ENCODE results near the gene LYL1. TPM values are rescaled to one million over a fixed set of nuclear protein-coding genes. Genes with fewer than 3 reads are reported as not detected.

The LYL1 gene
- total and polyA plus RNA-seq, 2 of the 13 experiments (the other 11 are each of a cell fraction or from before 2014, with no cell fraction given), result 0.75 to 0.92 TPM

- TF ChIP-seq MXD1 (CRISPR knock-in tag; IDR thresholded peaks at IDR 0.05) (no peak), ZBTB39 (CRISPR knock-in tag; IDR thresholded peaks at IDR 0.05) (no peak), ZNF18 (CRISPR knock-in tag; IDR thresholded peaks at IDR 0.05; ENCODE audit: insufficient replicate concordance) (no peak), ZNF20 (CRISPR knock-in tag; IDR thresholded peaks at IDR 0.05) (no peak), ZNF362 (CRISPR knock-in tag; IDR thresholded peaks at IDR 0.05; ENCODE audit: borderline replicate concordance) (no peak), SP1 (IDR thresholded peaks at IDR 0.05) (no peak), SP1 (CRISPR knock-in tag; IDR thresholded peaks at IDR 0.05) (peak; percentile 23; the same call in 1 of the 2 replicates), ZNF740 (CRISPR knock-in tag; IDR thresholded peaks at IDR 0.05) (no peak), ZFY (CRISPR knock-in tag; IDR thresholded peaks at IDR 0.05) (no peak), SKI (IDR thresholded peaks at IDR 0.05; ENCODE audit: partially characterized antibody) (no peak), NFKB2 (CRISPR knock-in tag; IDR thresholded peaks at IDR 0.05; ENCODE audit: borderline replicate concordance) (no peak), TERF1 (CRISPR knock-in tag; IDR thresholded peaks at IDR 0.05) (no peak), ZNF124 (CRISPR knock-in tag; IDR thresholded peaks at IDR 0.05) (no peak), HNRNPH1 (optimal IDR thresholded peaks at IDR 0.05; ENCODE audit: low read depth, low read length) (no peak), SALL1 (CRISPR knock-in tag; IDR thresholded peaks at IDR 0.05) (no peak), ZNF503 (CRISPR knock-in tag; IDR thresholded peaks at IDR 0.05) (no peak), ZBTB8A (CRISPR knock-in tag; IDR thresholded peaks at IDR 0.05; ENCODE audit: borderline replicate concordance, low read depth) (no peak), SALL2 (CRISPR knock-in tag; IDR thresholded peaks at IDR 0.05) (no peak), TOPORS (CRISPR knock-in tag; IDR thresholded peaks at IDR 0.05) (no peak), ZFX (CRISPR knock-in tag; IDR thresholded peaks at IDR 0.05; ENCODE audit: low read depth) (peak; percentile 89), ZSCAN25 (CRISPR knock-in tag; IDR thresholded peaks at IDR 0.05) (no peak)
Observed at GRCh38 chr19:13101590-13102415, 855 bp downstream of the LYL1 start (continued).
